OCI-LY7 (cell line): ENCODE data around the gene COQ8A. TPM values are rescaled to one million over a fixed set of nuclear protein-coding genes. Genes with fewer than 3 reads are reported as not detected.

ENCODE experiments used
- BruUV-seq: library from RNA; stranded (reverse); fragments of 400-500 nt; replicated peaks from 2 replicates; lab custom pipeline; 2021; lab: Mats Ljungman, UMichigan
- CTCF ChIA-PET: fragments of 300-600 bp; sonication (Branson Sonifier 250); formaldehyde crosslinking; loops from one replicate; lab custom pipeline; 2022; ENCODE audit warnings: antibody characterized with exemption; ENCODE audit not compliant: unreplicated experiment; lab: Charles Lee
- POLR2A ChIA-PET: fragments of 300-600 bp; sonication (Branson Sonifier 250); formaldehyde crosslinking; loops from one replicate; lab custom pipeline; 2022; ENCODE audit warnings: antibody characterized with exemption; lab: Charles Lee
- DNase-seq: peaks from one replicate; pipeline ENCODE4 v3.0.0-alpha.2; 2015; ENCODE audit warnings: low spot score
- H2AFZ ChIP-seq: fragments of 200-600 bp; sonication (generic), shearing (Covaris generic); 2 replicates; pipeline ENCODE4 v1.6.1; 2014; ENCODE audit warnings: mild to moderate bottlenecking, antibody characterized with exemption, low read length, moderate library complexity
- H3K27ac ChIP-seq: fragments of 200-600 bp; sonication (generic); 2 replicates; pipeline ENCODE4 v1.5.1; 2014; ENCODE audit warnings: mixed run types, low read depth, mild to moderate bottlenecking, moderate library complexity, low read length, inconsistent platforms; ENCODE audit not compliant: poor library complexity, severe bottlenecking
- H3K36me3 ChIP-seq: fragments of 200-600 bp; sonication (generic); 2 replicates; pipeline ENCODE4 v1.6.1; 2014; ENCODE audit warnings: mild to moderate bottlenecking, antibody characterized with exemption, low read length, moderate library complexity, mixed read lengths; ENCODE audit not compliant: insufficient read depth
- H3K4me1 ChIP-seq: fragments of 200-600 bp; sonication (generic); 2 replicates; pipeline ENCODE4 v1.5.1; 2014; ENCODE audit warnings: mild to moderate bottlenecking, low read length; ENCODE audit not compliant: insufficient read depth, poor library complexity, severe bottlenecking
- H3K4me2 ChIP-seq: fragments of 200-600 bp; sonication (generic); 2 replicates; pipeline ENCODE4 v1.6.1; 2014; ENCODE audit warnings: mild to moderate bottlenecking, low read length
- H3K4me3 ChIP-seq: fragments of 200-600 bp; sonication (generic); 2 replicates; pipeline ENCODE4 v1.5.1; 2014; ENCODE audit warnings: mild to moderate bottlenecking, low read depth, low read length; ENCODE audit not compliant: poor library complexity, severe bottlenecking
- H3K79me2 ChIP-seq: fragments of 200-600 bp; sonication (generic); 2 replicates; pipeline ENCODE4 v1.6.1; 2016; ENCODE audit warnings: low read depth, mild to moderate bottlenecking, low read length, moderate library complexity, mixed read lengths; ENCODE audit not compliant: insufficient read depth
- H3K9me2 ChIP-seq: fragments of 200-600 bp; sonication (generic); 2 replicates; pipeline ENCODE4 v1.6.1; 2016; ENCODE audit warnings: mild to moderate bottlenecking, low read length, mixed read lengths; ENCODE audit not compliant: insufficient read depth
- H3K9me3 ChIP-seq: fragments of 200-600 bp; sonication (generic); 2 replicates; pipeline ENCODE4 v1.6.1; 2014; ENCODE audit warnings: mild to moderate bottlenecking, mixed run types, low read length, mixed read lengths
- H4K20me1 ChIP-seq: fragments of 200-600 bp; sonication (generic); 2 replicates; pipeline ENCODE4 v1.6.1; 2014; ENCODE audit warnings: mild to moderate bottlenecking, antibody characterized with exemption, low read length, moderate library complexity, mixed read lengths; ENCODE audit not compliant: insufficient read depth
- EZH2phosphoT487 ChIP-seq: fragments of 200-600 bp; sonication (generic); IDR thresholded peaks from 2 replicates; pipeline ENCODE4 v1.6.1; 2018; ENCODE audit warnings: low read depth, borderline replicate concordance, mild to moderate bottlenecking, mixed run types, antibody characterized with exemption, low read length, moderate library complexity, mixed read lengths
- intact Hi-C: fragments of 100-400 bp; cut with micrococcal nuclease; formaldehyde crosslinking; loops from one replicate; pipeline ENCODE4 v1.10.0; 2022; ENCODE audit not compliant: unreplicated experiment
- total RNA-seq, 2 experiments: library from RNA; depleted of rRNA in 1 of 2; stranded (reverse); fragments of >200 nt in 1 of 2; shearing (Covaris generic) in 1 of 2; gene quantifications; 2 replicates each; pipeline ENCODE4 v1.2.3, GENCODE V29; 2014 to 2022
- TF ChIP-seq, protein P1 (sequence below): fragments of 200-600 bp; sonication (generic); conservative IDR thresholded peaks from 2 replicates; pipeline ENCODE4 v1.5.1; 2014; ENCODE audit warnings: mild to moderate bottlenecking, antibody characterized with exemption, low read length, moderate library complexity, mixed read lengths

Gene COQ8A
- total RNA-seq, 2 experiments from 2014 or later = 19.4 to 19.6 TPM

DNA sequence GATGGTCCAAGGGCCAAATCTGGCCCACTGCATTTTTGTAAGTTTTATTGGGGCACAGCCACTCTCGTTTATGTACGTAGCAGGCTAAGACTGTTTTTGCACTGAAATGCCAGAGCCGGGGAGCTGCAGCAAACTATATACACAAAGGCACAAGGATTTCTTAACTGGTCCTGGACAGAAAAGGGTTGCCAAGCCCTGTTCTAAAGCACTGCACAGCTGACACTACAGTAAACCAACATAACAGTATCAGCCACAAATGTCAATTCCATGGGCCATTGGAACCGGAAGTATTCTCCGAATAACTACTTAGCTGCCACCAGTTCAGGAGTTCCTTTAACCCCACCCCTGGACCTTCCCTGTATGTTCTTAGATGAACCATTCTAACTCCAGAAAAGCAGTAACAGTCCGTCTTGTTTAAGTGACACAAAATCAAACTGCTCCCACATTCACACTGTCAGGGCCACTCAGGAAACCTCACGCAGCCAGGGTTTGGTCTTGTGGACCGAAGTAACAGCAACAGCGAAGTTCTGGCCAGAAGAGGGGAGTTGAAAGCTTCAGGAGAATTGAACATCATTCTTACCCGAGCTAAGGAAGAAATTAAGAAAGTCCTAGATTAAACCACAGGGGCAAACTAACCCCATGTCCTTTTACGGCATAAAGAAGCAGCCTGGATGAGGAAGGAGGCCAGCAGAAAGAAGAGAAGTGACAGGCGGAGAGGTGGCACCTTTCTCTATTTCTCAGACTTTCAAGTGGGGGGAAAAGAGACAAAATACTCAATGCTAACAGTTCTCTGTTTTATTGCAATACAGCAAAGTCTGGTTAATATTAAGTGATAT lies 49.2 kb downstream of the COQ8A start:
- Histone ChIP-seq H2AFZ (no peak overlapping the region), H4K20me1 (no peaks in the 10 kb centered on the region), H3K27ac (no peak overlapping the region), H3K9me2 (no peaks in the 10 kb centered on the region), H3K4me2 (no peak overlapping the region), H3K4me1 (no peaks in the 10 kb centered on the region), H3K36me3 (no peaks in the 10 kb centered on the region), H3K79me2 (no peaks in the 10 kb centered on the region), H3K9me3 (no peaks in the 10 kb centered on the region), H3K4me3 (no peak overlapping the region)
- BruUV-seq = no TSS peak
- intact Hi-C loops = no loop called here
- no peak for TF ChIP-seq EZH2phosphoT487
- TF ChIP-seq, protein P1, sequence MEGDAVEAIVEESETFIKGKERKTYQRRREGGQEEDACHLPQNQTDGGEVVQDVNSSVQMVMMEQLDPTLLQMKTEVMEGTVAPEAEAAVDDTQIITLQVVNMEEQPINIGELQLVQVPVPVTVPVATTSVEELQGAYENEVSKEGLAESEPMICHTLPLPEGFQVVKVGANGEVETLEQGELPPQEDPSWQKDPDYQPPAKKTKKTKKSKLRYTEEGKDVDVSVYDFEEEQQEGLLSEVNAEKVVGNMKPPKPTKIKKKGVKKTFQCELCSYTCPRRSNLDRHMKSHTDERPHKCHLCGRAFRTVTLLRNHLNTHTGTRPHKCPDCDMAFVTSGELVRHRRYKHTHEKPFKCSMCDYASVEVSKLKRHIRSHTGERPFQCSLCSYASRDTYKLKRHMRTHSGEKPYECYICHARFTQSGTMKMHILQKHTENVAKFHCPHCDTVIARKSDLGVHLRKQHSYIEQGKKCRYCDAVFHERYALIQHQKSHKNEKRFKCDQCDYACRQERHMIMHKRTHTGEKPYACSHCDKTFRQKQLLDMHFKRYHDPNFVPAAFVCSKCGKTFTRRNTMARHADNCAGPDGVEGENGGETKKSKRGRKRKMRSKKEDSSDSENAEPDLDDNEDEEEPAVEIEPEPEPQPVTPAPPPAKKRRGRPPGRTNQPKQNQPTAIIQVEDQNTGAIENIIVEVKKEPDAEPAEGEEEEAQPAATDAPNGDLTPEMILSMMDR = no peak
- ChIA-PET POLR2A (interaction anchor here (0.6 kb wide), 1 partner anchor 88 kb away, joined by 7 read pairs; no protein-coding TSS in a partner anchor), CTCF (interaction anchor here (0.6 kb wide), 1 partner anchor 20 kb away, joined by 3 read pairs; no protein-coding TSS in a partner anchor)
- no peak for DNase-seq

DNA sequence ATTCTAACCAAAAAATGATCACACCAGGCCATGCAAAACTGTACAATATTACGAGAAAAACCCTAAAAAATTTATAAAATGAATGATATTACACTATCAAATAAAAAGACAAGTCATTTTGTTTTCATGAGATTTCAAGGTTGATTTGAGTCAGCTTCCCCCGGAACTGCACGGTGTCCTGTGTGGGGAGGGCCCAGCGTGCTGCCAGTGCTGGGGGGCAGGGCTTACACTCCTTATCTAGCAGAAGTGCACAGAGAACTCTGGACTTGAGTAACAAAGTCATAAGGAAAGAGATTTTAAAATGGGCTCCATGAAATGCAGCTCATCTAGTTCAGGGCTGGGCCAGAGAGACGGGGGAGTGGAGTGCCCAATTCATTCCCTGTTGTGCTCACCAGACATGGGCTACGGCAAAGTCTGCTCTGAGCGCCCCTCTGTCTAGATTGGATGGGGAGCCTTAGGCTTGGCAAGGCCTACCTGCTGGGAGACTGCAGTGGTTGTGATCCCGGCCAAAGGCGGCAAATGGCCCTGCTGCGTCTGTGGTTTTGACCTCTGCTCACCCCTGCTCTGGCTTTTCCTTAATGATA lies 50.1 kb downstream of the COQ8A start:
- no TSS peak for BruUV-seq
- Histone ChIP-seq H3K9me2 (no peaks in the 10 kb centered on the region), H3K4me3 (no peak overlapping the region), H3K4me1 (no peaks in the 10 kb centered on the region), H4K20me1 (no peaks in the 10 kb centered on the region), H3K36me3 (no peaks in the 10 kb centered on the region), H3K4me2 (no peak overlapping the region), H3K9me3 (no peaks in the 10 kb centered on the region), H3K27ac (no peak overlapping the region), H3K79me2 (no peaks in the 10 kb centered on the region), H2AFZ (no peak overlapping the region)
- TF ChIP-seq, protein P1 = no peak
- TF ChIP-seq EZH2phosphoT487 = no peak
- CTCF ChIA-PET = no interaction called here
- intact Hi-C loops = no loop called here
- DNase-seq = no peak
- POLR2A ChIA-PET = no interaction called here

GRCh38 chr1:226991920-226992319 lies 51.8 kb downstream of the COQ8A start:
- POLR2A ChIA-PET = no interaction called here

More at GRCh38 chr1:226991920-226992319, 51.8 kb downstream of the COQ8A start:
- no peaks in the 10 kb centered on the region for H3K9me2 ChIP-seq
- no peak overlapping the region for H3K4me2 ChIP-seq
- no TSS peak for BruUV-seq
- H3K27ac ChIP-seq = no peak overlapping the region
- TF ChIP-seq, protein P1 = no peak
- TF ChIP-seq EZH2phosphoT487 = no peak
- intact Hi-C loops = no loop called here
- CTCF ChIA-PET = no interaction called here
- no peaks in the 10 kb centered on the region for H3K36me3 ChIP-seq
- no peak overlapping the region for H2AFZ ChIP-seq
- H3K79me2 ChIP-seq = no peaks in the 10 kb centered on the region
- no peaks in the 10 kb centered on the region for H3K9me3 ChIP-seq
- H3K4me3 ChIP-seq = no peak overlapping the region
- no peaks in the 10 kb centered on the region for H3K4me1 ChIP-seq
- DNase-seq = no peak
- no peaks in the 10 kb centered on the region for H4K20me1 ChIP-seq
